Measurements from ENCODE around the gene FZR1.

The FZR1 gene

DNA sequence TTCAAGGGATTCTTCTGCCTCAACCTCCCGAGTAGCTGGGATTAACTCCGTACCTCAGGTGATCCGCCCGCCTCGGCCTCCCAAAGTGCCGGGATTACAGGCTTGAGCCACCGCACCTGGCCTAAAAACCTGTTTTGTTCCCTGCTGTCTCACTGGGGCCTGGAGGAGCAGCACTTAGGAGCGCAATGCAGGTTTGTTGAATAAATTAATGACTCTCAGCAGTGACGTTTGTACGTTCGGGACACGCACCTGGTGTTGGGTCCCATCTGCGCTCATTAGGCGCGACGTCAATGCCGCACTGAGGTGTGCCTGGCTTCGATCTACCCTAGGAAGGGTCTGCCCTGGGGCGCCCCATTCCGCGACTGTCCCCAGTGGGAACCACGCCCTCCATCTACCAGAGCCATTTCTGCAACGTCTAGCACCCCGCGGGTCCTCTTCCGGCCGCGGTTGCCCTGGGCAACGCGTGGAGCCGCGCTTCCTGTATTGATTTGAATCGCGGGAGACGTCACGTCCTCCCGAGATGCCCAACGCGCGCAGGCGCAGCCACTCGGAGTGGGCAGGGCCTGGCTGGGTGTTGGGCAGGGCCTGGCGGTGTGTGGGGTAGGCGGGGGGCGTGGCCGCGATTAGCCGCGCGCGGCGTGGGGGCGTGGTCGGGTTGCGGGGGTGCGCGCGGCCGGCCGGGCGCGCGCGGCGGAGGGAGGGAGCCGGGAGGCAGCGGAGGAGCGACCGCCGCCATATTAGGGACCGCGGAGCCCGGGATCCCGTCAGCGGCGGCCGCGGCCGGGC lies at the start of gene FZR1:
Gene FZR1, plus strand, starts transcription at position 714 of the 786 bp plus-strand sequence. CDS start 16,679 bp downstream, outside the sequence.
- DNase-seq (ENCODE audit: low spot score), result peak; percentile 98

DNA sequence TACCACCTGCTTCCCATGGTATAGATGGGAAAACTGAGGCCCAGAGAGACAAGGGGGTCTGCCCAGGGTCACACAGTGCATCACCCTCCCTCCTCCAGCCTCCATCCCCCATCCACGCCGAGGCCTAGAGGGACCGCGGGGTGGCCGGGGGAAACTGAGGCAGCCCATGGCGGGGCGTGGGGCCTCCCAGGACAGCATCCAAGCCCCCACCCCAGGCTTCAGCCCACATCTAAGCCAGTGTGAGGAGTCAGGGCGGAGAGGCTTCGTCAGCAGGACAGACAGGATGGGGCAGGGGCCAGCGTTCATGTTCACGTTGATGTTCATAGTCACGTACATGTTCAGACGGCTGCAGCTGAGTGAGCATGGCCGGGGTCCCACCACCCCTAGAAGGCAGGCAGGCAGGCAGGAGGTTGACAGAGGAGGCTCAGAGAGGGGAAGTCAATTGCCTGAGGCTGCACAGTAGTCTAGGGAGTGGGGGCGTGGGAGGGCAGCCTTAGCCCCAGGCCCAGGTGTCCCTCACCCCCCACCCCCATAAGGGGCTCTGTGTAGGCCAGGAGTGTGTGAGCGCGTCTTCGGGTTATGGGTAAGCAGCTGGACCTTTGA lies 49.1 kb upstream of the FZR1 start:
- DNase-seq (ENCODE audit: low spot score), result no peak

DNA sequence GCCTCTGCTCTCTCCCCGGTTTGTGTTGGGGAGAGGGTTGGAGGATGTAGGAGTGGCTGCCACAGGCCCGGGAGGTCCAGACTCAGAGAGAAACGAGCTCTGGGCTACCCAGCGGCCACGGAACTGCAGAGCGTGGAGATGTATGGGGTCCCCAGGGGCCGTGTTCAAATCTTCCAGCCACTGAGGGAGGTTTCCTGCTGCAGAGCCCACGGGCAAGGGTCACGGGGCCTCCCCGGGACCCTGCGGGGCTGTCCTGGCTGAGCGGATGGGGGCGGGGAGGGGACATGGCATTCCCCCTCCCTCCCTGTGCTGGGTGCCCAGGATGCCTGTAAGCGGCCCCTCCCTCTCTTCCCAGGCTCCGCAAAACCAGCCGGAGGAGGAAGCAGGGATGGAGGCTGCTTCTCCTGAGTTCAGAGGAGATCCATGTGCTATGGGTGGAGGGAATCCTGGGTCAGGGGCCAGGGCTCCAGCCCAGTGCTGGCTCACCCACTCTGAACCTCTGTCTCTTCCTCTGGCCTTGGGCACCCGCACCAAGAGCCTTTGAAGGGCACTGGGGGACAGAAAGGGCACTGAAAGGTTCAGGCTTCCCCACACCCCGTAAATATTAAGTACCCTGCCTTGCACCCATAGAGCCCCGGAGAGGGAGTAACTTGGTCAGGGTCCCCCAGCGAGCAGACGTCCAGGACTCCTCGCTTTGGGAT lies 48.4 kb upstream of the FZR1 start:
- DNase-seq (ENCODE audit: low spot score), result no peak

GRCh38 chr19:3458229-3459088 lies 47.7 kb upstream of the FZR1 start:
- DNase-seq (ENCODE audit: low spot score), result no peak

DNA sequence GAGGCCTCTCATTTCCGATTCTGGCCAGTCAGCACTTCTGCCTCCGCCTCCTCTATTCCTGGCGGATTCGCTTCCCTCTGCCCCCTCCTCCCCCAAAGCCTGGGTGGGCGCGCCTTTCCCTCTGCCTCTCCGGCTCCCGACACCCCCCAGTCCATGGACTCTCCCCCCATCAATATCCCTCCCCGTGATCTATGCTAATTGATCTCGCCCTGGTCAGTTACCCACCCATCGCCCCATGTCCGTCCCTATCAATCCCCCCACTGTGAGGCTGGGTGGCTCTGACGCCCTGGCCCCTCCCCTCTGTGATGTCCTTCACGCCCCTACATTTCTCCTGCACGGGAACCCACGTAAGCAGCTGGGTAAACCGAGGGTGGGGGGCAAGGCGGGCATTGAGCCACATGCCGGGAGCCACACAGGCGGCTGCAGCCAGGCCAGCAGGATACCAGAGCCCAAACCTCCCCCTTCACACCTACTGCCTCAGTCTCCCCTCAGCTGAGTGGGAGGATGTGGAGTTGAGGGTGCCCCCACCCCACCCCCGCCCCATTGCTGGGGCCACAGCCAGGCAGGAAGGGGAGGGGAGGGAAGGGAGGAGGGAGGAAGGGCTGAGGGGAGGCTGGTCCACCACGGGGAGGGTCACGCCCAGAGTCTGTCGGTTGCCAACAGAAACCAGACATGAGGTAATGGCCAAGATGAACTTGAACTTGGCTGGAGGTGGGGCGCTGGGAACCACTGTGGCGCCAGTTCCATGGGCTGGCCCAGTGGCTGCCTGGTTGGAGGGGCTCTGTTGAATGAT lies 46.8 kb upstream of the FZR1 start:
- DNase-seq (ENCODE audit: low spot score), result peak; percentile 71

DNA sequence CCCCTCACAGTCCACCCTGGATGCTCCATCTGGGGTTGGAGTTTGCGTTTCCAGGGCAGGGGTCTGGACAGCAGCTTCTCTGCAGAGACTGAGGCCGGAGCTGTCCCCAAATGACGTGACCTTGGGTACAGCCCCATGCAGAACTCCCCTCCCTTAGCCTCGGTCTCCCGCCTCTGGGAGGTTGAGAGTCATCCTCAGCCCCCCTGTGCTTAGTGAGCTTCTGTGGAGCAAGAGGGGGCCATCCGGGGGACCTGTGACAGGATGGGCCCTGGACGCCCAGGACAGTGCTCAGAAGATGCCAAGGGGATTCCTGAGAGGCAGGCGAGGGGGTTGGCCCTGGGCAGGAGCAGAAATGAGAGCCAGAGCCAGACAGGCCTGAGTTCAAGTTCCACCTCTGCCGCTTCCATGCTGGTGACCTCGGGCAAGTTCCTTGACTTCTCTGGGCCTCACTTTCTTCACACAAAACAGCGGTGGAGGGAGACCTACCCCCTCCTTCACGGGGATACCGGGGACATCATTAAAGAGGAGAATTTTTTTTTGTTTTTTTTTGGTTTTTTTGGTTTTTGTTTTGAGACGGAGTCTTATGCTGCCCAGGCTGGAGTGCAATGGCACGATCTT lies 46.0 kb upstream of the FZR1 start:
- no peak for DNase-seq (ENCODE audit: low spot score)

GRCh38 chr19:3462991-3463713 lies 43.0 kb upstream of the FZR1 start:
- DNase-seq (ENCODE audit: low spot score), result no peak

DNA sequence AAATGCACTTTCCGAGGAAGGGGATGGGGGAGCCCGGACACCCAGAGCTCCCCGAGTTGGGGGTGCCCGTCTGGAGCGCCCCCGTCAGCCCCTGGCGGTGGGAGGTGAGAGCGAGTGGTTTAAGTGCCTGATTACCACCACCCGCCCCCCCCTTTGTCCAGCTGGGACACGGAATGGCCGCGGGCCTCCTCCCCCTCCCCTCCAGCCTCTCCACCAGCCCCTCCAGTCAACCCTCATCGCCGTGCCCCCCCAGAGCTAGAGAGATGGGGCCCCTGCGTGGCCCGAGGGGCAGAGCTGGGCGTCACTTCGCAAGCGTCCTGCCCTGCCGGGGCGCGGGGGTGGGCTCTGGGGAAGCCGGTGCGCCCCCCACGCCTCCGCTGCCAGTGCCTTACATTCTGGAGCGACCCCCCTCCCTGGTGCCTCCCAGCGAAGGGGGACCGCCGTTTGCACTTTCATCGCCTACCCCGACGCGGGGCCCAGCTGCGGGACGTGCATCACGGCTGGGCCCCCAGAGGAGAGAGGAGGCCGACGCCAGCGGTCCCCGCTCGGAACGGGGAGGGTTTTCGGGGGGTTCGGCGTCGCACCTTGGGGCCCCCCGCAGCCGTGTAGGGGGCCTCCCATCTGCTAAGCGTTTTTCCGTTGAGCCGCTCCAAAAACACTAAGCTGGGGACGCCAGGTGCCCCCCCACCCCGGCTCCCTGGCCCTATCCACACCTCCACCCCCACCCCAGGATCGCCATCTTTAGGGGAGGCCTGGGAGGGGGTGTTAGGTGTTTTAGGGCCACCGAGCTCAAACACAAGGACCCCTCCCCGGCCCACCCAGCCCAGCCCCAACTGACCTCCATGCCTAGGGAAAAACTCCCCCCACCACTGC lies 42.2 kb upstream of the FZR1 start:
- DNase-seq (ENCODE audit: low spot score), result no peak

- no peak for DNase-seq (ENCODE audit: low spot score)
Observed at GRCh38 chr19:3464587-3465235, 41.4 kb upstream of the FZR1 start.

GRCh38 chr19:3465552-3465951 lies 40.6 kb upstream of the FZR1 start:
- DNase-seq (ENCODE audit: low spot score), result no peak

DNA sequence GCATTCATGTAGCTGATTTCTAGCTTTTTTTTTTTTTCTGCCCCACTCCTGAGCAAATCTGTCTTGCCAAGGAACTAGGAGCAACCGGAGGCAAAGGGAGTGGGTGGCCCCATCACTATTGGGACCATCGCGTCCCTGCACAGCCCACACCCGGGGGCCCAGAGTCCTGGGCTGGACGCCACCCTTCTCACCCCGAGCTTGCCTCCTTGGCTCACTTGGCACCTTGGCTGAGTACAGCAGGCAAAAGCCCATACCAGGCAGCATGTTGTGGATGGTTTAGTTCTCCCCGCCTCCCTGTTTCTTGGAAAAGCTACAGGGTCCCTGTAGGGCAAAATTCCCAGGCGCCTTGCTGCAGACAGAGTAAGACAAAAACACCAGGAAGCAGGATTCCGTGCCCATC lies 39.5 kb upstream of the FZR1 start:
- peak; percentile 24 for DNase-seq (ENCODE audit: low spot score)

DNA sequence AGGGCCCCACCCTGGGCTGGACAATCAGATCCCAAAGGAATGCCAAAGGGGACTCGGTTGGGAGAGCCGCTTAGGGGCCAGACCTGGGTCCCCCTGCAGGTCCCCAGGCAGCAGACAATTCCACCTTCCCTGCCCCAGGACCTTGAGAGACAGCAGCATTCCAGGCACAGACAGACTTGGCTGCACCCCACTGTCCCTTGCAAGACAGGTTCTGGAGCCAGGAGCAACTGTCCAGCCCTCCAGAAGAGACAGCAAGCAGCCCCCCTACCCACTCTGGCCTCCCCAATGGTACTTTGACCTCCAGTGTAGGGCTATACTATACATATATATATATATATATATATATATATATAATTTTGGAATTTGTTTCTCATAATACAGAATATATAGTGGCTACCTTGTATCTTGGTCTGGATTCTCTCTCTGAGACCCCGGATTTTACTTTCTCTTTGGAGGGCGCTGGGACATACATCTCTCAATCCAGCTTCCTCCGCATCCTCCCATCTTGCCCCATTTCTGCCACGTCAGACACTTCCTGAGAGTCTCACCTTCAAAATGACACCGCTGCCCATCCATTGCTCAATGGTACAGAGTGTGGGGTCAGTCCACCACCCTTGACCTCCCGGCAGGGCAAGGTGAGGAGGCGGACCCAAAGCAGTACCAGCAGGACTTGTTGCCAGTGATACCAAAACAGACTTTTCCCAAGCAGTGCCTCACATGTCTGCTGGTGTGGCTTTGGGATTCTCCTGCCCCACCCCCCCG lies 38.5 kb upstream of the FZR1 start:
- DNase-seq (ENCODE audit: low spot score), result no peak

GRCh38 chr19:3468211-3468610 lies 37.9 kb upstream of the FZR1 start:
- no peak for DNase-seq (ENCODE audit: low spot score)

DNA sequence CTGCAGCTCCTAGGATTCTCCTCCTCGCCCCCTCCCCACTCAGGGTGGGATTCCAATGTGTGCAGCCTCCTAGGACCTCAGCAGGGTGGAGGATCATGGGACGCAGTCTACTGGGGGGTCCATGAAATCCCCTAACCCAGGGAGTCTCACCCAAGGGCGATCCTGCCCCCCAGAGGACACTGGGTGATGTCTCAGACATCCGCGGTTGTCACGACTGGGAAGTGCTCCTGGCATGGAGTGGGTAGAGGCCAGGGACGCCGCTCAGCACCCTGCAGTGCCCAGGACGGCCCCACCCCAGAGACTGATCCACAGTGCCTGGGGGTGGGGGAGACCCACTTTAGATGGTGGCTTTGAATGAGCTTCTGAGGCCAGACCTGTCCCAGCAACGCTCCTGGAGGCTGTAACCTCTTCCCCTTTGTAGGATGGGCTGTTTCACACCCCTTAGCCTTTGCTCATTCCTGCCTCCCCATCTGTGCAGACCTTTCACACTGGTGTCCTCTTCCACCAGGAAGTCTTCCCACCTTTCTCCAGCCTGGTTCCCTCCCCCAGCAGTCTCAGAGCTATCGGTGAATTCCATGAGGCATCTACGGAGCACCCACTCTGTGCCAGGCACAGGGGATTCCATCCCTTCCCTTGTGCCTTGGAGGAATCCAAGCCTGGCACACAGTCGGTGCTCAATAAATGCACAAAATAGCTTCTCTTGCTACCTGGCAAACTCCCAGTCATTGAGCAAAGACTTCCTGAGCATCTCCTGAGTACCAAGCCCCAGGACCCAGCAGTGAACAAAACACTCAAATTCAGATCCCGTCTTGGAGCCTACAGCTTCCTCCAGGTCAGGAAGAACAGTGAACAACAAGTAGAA lies 36.2 kb upstream of the FZR1 start:
- no peak for DNase-seq (ENCODE audit: low spot score)

DNA sequence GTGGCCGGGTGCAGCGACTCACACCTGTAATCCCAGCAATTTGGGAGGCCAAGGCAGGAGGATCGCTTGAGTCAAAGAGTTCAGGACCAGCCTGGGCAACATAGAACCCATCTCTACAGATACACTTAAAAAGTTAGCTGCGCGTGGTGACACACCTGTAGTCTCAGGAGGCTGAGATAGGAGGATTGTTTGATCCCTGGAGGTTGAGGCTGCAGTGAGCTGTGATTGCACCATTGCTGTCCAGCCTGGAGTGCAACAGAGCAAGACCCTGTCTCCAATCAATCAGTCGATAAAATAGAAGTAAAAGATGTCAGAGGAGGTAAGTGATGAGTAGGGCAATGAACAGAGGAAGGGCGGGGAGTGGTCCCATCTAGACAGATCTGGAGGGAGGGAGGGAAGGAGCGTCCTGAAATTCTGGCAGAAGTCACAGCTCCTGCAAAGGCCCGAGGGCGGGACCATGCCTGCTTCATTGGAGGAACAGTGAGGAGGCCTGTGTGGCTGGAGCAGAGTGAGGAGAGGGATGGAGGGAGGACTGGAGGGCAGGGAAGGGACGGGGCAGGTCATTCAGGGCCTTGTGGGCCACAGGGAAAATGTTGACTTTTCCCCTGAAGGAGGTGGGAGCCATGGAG lies 35.5 kb upstream of the FZR1 start:
- no peak for DNase-seq (ENCODE audit: low spot score)

GRCh38 chr19:3471954-3472655 lies 34.0 kb upstream of the FZR1 start:
- DNase-seq (ENCODE audit: low spot score), result no peak

Measured in putamen (tissue), 1 donor.